Left hindlimb (tissue), 1 donor: ENCODE results near the gene WDFY4.

Source experiments
- DNase-seq: peaks from one replicate; pipeline ENCODE4 v3.0.0-alpha.2; 2018

WDFY4 gene

DNA sequence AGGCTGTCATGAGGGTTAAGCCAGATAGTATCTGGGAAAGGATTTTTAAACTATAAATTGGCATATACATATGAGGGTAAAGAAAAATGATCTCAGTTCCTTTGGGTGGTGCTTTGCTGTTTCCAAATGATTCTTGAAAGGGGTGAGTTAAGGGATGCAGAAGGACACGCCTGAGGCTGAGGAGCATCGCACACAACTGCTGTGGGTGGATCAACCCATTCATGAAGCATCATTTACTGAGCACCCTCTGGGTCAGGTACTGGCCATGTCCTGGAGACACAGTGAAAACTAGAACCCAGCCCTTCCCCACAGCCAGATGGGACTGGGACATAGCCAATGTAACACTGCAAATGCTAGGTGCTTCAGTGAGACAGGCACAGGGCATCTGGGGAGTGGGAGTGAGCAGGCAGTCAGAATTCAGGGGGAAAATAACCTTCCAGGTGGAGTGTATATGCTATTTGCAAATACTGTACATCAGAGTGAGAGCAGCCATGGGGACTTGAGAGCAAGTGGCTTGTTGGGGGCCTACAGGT is 112.1 kb downstream of the WDFY4 start:
- DNase-seq = no peak

DNA sequence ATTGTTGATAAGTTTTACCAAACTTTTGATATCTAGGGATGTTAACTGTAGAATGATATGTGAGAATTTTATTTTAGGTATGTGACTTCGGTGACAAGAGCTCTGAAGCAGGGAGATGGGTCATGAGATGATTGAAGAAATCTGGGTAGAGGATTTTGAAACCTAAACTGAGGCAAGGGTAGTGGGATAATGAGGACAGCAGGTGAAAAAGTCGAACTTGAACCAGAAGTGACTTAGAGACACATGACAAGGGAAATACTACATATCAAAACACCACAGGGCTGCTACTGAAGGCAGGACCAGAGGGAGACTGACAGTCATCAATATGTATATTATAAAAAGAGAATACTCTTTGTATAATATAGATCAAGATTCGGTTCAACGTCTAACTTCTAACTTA is 113.2 kb downstream of the WDFY4 start:
- no peak for DNase-seq

DNA sequence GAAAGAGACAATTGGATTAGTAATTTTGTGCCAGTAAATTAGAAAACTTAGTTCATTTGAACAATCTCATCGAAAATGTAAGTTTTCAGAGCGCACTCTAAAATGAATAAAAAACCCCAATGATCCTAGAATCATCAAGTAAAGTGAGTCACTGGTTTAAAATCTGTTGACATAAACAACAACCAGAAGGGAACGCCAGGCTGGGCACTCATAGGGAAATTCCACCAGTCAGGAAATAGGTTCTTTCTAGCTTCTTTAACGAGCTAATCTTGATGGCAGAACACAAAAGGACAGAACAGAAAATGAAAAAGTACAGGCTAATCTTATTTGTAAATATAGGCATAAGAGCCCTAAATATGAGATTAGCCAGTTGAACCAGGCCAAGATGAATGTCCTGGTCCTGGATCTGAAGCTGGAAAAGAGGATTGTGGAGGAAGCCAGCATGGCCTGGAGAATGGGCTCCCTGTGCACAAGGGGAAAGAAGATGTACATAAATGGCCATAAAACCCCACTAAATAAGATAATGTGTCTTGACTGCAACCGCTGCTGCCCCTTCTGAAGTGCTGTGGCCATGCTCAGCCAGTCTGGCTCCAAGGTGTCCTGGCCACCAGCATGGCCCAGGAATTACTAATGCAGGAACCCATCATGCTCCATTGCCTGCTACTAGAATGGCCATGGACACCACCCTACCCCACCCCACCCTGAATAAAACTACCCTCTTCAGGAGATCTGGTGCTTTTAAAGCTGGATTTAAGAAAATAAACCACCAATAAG is 114.0 kb downstream of the WDFY4 start:
- DNase-seq = no peak

DNA sequence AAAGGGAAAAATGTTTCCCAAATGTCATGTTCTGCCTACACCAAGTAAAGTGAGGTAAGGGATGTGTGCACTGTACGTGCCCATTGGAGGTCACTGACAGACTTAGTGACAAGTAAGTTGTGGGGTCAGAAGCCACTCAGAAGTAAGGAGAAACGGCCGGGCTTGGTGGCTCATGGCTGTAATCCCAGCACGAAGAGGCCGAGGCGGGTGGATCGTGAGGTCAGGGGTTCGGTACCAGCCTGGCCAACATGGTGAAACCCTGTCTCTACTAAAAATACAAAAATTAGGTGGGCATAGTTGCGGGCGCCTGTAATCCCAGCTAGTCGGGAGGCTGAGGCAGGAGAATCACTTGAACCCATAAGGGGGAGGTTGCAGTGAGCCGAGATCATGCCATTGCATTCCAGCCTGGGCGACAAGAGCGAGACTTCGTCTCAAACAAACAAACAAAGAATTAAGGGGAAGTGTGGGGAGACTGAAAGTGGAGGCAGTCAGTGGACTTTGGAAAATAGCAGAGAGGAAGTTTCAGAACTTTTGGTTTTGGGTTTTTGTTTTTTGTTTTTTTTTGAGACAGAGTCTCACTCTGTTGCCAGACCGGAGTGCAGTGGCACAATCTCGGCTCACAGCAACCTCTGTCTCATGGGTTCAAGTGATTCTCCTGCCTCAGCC is 114.8 kb downstream of the WDFY4 start:
- no peak for DNase-seq

DNA sequence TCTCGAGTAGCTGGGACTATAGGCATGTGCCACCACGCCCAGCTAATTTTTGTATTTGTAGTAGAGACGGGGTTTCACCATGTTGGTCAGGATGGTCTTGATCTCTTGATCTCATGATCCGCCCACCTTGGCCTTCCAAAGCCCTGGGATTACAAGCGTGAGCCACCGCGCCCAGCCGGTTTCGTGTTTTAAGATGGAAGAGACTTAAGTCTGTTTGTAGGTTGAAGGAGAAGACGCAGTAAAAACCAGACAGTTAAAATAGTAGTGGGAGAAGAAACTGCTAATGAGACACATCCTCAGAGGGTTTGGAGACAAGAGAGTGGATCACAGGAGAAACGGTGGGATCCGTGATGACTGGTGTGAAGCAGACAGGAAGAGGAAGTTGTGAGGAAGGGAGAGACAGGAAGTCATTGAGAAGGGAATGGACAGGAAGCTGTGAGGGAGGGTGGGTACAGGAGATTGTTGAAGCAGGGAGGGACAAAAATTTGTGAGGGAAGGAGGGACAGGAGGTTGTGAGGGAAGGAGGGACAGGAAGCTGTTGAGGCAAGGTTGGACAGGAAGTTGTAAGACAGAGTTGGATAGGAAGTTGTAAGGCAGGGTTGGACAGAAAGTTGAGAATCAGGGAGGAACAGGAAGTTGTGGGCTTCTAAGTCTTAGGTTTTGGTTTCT is 115.5 kb downstream of the WDFY4 start:
- no peak for DNase-seq

GRCh38 chr10:48801001-48801421 is 116.3 kb downstream of the WDFY4 start:
- no peak for DNase-seq

- DNase-seq = no peak
Measured at GRCh38 chr10:48802611-48803071, 118.0 kb downstream of the WDFY4 start.

GRCh38 chr10:48803801-48804584 is 119.3 kb downstream of the WDFY4 start:
- DNase-seq = no peak

DNA sequence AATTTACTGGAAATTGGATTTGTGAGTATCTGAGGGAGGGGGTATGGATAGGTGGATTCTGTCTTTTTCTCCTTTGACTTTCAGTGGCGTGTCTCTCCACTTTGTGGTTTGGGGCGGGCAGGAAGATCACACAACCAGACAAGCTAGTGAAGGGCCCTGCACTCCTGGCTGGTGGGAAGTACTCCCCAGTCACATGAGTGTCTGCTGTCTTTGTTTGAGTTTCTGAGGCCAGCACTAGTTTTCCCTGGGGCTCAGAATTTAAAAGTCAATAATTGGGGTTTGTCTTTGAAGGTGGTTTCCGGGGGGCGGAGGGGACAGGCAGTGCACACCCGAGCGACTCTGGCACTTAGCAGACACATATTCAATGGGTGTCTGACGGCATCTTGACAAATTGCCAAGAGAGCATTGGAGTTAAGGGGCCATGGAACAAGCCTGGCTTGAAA is 120.1 kb downstream of the WDFY4 start:
- DNase-seq = no peak

DNA sequence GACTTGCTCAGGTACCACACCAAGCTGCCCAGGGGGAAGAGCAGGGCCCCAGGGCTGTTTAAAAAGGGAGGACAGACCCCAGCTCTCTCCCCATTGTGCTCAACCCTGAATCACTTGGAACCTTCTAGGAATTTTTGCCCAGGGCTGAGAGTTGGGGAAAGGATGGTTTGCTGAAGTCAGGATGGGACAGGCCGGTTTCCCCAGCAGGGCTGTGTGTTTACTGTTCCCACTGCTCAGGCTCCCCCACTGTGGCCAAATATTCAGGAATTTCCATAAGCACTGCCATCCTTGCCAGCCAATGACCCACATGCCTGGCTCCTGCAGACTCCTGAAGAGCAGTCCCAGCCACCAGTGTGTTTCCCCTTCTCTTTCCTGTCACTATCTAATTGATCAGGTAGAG is 120.7 kb downstream of the WDFY4 start:
- no peak for DNase-seq

- peak; percentile 85 for DNase-seq
Measured at GRCh38 chr10:48805848-48806247, 121.2 kb downstream of the WDFY4 start.

- DNase-seq = no peak
Measured at GRCh38 chr10:48806342-48806741, 121.7 kb downstream of the WDFY4 start.

DNA sequence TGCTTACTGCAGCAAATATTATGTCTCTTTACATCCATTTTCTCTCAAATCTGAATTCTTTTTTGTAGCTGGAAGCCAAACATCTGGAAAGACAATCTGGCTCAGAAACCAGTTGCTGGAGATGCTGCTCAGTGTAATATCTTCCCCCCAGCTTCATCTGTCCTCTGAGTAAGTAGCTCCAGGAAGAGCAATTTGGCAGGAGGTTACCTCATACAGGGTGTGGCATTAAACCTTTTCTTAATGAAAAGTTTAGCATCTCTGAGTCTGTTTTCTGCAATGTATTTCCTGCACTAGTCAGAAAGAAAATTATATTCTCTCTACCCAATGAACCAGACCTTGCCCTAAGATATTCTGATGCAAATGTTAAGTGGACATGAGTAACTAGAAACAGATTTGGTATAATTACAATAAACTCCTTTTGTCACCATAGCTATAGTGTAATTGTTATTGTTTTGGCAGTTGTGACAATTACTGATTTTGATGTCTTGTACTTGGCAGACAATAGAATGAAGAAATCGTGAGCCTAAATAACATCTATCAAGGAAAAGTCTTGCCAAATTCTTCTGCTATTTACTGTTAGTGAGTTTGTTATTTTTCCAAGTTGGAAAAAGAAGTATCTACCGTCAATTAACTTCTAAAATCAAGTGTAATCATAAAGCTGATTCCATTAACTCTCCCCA is 123.3 kb downstream of the WDFY4 start:
- peak; percentile 51 for DNase-seq

DNA sequence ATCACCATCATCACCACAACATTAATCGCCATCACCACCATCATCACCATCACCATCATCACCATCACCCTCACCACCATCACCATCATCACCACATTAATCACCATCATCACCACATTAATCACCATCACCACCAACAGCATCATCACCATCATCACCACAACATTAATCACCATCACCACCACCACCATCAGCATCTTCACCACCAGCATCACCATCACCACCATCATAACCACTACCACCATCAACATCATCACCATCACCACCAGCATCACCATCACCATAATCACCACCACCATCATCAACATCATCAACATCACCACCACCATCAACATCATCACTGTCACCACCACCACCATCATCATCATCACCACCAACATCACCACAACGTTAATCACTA is 124.6 kb downstream of the WDFY4 start:
- no peak for DNase-seq

GRCh38 chr10:48811461-48811860 is 126.8 kb downstream of the WDFY4 start:
- no peak for DNase-seq

DNA sequence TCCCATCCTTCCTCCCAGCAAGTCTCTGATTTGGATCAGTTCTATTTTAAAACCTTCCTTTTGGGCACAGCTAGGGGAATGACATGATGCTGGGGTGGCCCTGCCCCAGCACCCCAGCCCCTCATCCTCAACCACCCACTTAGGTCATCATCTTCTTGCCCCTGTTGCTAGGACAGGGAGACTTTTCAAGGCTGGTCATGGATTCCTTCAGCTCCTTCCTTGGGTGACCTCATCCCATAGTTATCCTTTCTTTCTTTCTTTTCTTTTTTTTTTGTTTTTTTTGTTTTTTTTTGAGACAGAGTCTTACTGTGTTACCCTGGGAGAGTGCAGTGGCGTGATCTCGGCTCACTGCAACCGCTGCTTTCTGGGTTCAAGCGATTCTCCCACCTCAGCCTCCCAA is 127.2 kb downstream of the WDFY4 start:
- DNase-seq = no peak

DNA sequence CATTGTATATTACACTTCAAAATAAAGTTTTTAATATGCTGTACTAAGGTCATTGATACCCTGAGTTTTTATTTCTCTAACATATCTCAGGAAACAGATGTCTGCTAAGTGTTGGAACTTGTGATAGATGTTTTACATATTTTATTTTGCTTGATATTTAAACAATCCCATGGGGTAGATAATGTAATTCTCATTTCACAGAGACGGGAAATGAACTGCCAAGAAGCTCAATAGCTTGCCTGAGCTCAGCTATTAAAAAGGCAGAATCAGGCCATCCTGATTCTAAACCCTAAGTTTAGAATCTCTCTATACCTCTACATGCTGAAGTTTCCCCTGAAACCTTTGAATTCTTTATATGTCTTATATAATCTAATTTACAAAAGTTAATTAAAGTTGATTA is 128.6 kb downstream of the WDFY4 start:
- DNase-seq = no peak

DNA sequence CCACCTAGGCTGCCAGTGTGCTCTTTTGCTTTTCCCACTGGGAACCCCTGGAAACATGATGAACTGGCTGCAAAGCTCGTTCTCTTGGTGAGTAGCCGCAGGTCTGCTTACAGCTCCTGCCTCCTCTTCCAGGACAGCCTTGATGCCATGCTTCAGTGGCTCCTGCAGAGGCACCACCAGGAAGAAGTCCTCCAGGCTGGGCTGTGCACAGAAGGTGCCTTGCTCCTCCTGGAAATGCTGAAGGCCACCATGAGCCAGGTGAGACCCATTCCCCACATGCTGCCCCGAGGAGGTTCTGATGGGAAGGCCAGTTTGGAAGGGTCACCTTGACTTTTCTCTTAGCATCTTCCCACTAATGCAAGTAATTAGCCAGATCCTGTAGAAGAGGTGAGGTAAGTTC is 129.2 kb downstream of the WDFY4 start:
- no peak for DNase-seq

DNA sequence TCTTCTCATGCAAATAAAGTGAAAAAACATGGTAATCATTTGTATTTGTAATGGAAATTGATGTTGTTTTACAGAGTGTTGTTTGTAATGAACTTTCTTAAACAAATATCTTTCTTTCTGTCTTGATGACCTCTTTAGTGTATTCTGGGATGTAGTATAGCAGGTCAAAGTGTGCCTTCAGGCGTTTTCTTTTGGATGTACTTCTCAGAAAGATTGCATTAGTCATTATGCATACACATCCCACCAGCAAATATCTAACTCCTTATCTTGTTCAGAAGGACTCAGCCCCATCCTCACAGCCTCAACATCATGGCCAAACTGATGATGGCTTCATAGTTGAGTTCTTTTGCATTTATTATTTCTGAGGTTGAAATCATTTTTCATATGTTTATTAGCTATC is 130.3 kb downstream of the WDFY4 start:
- no peak for DNase-seq

GRCh38 chr10:48817141-48817540 is 132.5 kb downstream of the WDFY4 start:
- no peak for DNase-seq

DNA sequence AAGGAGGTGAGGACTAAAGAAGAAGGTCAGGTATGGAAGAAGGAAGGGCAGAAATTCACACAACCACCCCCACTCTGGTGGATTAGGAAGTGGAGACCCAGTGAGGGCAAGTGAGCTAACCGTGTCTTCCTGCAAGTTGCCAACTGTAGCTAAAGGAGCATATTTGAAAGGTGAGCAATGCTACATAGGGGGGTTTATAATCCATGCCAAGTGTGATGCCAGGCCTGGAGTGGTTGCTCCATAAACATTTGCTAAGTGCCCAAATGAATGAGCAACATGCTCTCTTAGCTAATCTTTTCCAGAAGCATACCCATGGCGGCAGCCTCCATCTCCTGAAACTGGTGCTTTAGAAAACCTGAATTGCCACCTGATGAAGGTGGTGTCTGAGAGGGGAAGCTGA is 133.4 kb downstream of the WDFY4 start:
- no peak for DNase-seq

DNA sequence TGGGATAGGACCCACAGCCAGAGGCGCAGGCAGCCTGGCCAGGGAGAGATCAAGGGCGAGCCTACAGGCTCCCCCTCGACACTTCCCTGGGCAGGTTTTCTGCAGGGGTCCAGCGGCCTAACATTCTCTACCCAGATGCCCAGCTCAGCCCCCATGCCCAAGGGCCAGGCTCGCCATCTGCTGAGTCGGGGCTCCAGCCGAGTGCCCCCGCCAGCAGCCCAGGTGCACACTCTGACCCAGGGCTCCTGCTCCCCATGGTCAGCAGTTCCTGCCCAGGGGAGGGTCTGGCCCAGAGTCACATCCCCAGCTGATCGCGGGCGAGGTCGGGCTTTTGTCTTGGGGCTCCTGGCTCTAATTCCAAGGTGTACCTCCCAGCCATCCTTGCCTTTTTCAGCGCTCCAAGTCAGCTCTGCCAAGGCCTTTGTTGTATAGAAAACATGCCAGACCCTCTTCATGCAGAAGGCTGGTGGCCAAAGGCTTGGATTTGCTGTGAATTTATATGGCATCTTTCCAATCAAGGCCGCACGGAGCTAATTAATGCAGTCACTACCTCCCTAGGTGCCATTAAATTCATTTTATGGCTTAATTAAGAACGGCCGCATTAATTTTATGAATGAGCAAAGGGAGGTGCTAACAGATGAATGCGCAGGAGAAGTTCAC is 134.3 kb downstream of the WDFY4 start:
- DNase-seq = no peak
